PC-9 (cell line): ENCODE measurements around the gene SPPL2B. TPM values are rescaled to one million over a fixed set of nuclear protein-coding genes. Genes with fewer than 3 reads are reported as not detected.

Experiments used
- BruUV-seq: library from RNA; stranded (reverse); fragments of 400-500 nt; replicated peaks from 2 replicates; lab custom pipeline; 2021; lab: Mats Ljungman, UMichigan
- CTCF ChIA-PET: fragments of 300-600 bp; sonication (Branson Sonifier 250); formaldehyde crosslinking; loops from one replicate; lab custom pipeline; 2022; ENCODE audit warnings: antibody characterized with exemption; lab: Charles Lee
- POLR2A ChIA-PET: fragments of 300-600 bp; sonication (Branson Sonifier 250); formaldehyde crosslinking; loops from one replicate; lab custom pipeline; 2022; ENCODE audit warnings: antibody characterized with exemption; ENCODE audit not compliant: unreplicated experiment; lab: Charles Lee
- DNase-seq, 2 experiments: peaks; one replicate each; pipeline versions ENCODE4 v3.0.0 to v3.0.0-alpha.2; 2015 to 2022; ENCODE audit warnings: mixed read lengths in 1 of 2
- H2AFZ ChIP-seq: fragments of 200-600 bp; sonication (generic); 2 replicates; pipeline ENCODE4 v1.8.1; 2017; ENCODE audit warnings: antibody characterized with exemption
- H3F3A ChIP-seq: fragments of 200-600 bp; sonication (generic); 2 replicates; pipeline ENCODE4 v1.8.1; 2017; ENCODE audit warnings: antibody characterized with exemption, mild to moderate bottlenecking, low read depth; ENCODE audit not compliant: insufficient read depth
- H3K27ac ChIP-seq: fragments of 200-600 bp; sonication (generic); 2 replicates; pipeline ENCODE4 v1.6.1; 2016; ENCODE audit warnings: mixed run types
- H3K27me3 ChIP-seq: fragments of 200-600 bp; sonication (generic); 2 replicates; pipeline ENCODE4 v1.6.1; 2016; ENCODE audit warnings: low read depth, mixed run types; ENCODE audit not compliant: insufficient read depth
- H3K36me3 ChIP-seq: fragments of 200-600 bp; sonication (generic); 2 replicates; pipeline ENCODE4 v1.6.1; 2016; ENCODE audit warnings: low read depth, mixed run types
- H3K4me1 ChIP-seq: fragments of 200-600 bp; sonication (generic); replicated peaks from 2 replicates; pipeline ENCODE4 v1.6.1; 2016; ENCODE audit warnings: mixed run types; ENCODE audit not compliant: insufficient read depth
- H3K4me2 ChIP-seq: fragments of 200-600 bp; sonication (generic); 2 replicates; pipeline ENCODE4 v1.6.1; 2017; ENCODE audit warnings: mixed run types
- H3K4me3 ChIP-seq: fragments of 200-600 bp; sonication (generic); 2 replicates; pipeline ENCODE4 v1.6.1; 2016; ENCODE audit warnings: mixed run types
- H3K79me2 ChIP-seq: fragments of 200-600 bp; sonication (generic); 2 replicates; pipeline ENCODE4 v1.6.1; 2017; ENCODE audit warnings: low read depth, mixed run types
- H3K9me2 ChIP-seq: fragments of 200-600 bp; sonication (generic); 2 replicates; pipeline ENCODE4 v1.8.1; 2017; ENCODE audit warnings: mild to moderate bottlenecking; ENCODE audit not compliant: insufficient read depth
- H3K9me3 ChIP-seq: fragments of 200-600 bp; sonication (generic); 2 replicates; pipeline ENCODE4 v1.8.1; 2016; ENCODE audit warnings: low read depth; ENCODE audit not compliant: insufficient read depth
- H4K20me1 ChIP-seq: fragments of 200-600 bp; sonication (generic); 2 replicates; pipeline ENCODE4 v1.8.1; 2017; ENCODE audit not compliant: insufficient read depth
- CTCF ChIP-seq: fragments of 200-600 bp; sonication (generic); conservative IDR thresholded peaks from 2 replicates; pipeline ENCODE4 v1.6.1; 2017; ENCODE audit warnings: mixed run types, antibody characterized with exemption, mild to moderate bottlenecking, moderate library complexity
- EZH2 ChIP-seq: fragments of 200-600 bp; sonication (generic); IDR thresholded peaks from 2 replicates; pipeline ENCODE4 v1.8.0; 2017; ENCODE audit warnings: antibody characterized with exemption, low read depth
- intact Hi-C: fragments of 100-400 bp; cut with micrococcal nuclease; formaldehyde crosslinking; loops from one replicate; pipeline ENCODE4 v1.10.0; 2022; ENCODE audit not compliant: unreplicated experiment
- total RNA-seq: library from RNA; stranded (reverse); gene quantifications from 2 replicates; pipeline ENCODE4 v1.2.3, GENCODE V29; 2021

The SPPL2B gene
- total RNA-seq, 1 experiment from 2014 or later = 49.6 TPM

DNA sequence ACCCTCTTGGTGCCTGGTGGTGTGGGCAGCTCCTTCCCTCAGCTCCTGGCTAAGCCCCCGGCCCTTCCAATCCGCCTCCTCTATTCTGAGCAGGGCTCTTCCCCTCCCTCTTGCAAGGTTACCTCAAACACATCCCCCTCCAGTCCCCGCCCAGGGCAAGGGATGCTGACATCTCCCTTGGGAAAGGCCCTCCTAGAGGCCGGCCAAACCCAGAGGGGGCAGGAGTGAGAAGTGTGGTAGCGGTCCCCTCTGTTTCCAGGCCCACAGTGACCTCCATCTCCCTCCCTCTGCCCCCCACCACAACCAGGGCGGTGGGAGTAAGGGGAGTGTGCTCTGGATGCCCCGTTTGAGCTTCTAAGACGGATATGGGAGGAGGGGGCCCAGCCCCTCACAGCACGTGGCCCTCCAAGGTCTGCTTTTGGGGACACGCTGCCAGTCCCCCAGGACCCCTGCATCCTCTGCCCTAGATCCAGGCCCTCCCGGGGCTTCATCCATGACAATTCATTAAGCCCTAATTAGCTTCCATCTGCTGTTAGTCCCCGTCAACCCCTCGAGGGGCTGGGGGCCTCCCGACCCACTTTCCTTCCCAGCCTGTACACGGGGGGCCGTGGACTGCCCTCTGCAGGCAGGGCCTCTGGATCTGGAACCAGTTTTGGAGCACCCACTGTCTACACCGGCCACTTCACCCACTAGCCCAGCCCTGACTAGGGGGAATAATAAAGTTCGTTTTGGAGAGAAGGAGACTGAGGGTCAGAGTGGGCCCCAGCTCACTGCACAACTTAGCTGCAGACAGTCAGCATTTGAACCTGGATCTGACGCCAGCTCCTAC is 22.8 kb upstream of the SPPL2B start:
- BruUV-seq = no TSS peak
- intact Hi-C loops = no loop called here
- Histone ChIP-seq H3K4me3 (no peak overlapping the region), H3K9me3 (no peaks in the 10 kb centered on the region), H4K20me1 (no peaks in the 10 kb centered on the region), H3K27me3 (0 out of 2 replicates have a peak, but pooled peaks cover 3% of the 10 kb centered on the region), H3K4me1 (no peaks in the 10 kb centered on the region), H3F3A (no peaks in the 10 kb centered on the region), H3K27ac (no peak overlapping the region), H3K4me2 (no peak overlapping the region), H2AFZ (no peak overlapping the region), H3K79me2 (no peaks in the 10 kb centered on the region), H3K9me2 (no peaks in the 10 kb centered on the region), H3K36me3 (no peaks in the 10 kb centered on the region)
- TF ChIP-seq CTCF (no peak), EZH2 (no peak)
- DNase-seq = no peak
- ChIA-PET POLR2A (no interaction called here), CTCF (no interaction called here)

DNA sequence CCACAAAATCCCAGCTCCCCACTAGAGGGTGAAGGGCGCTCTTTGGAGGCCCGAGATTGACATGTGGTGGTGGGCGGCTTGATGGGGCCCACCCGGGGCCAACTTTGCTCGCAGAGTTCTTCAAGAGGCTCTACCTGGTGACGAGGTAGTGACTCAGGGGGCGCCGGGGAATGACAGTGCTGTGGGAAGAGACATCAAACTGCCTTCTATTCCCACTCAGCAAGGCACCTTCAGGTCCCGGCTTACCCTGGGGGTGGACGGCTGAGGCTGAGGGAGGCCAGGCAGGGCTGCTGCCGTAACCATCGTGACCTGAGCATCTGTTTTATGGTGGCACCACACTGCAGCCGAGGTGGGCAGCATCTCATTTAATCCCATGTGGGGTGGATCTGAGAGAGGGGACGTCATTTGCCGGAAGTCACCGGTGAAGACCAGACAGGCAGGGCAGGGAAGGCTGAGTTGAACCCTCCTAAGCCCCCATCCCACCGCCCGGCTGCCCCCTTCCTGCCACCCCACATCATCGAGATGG is 22.1 kb upstream of the SPPL2B start:
- ChIA-PET POLR2A (no interaction called here), CTCF (no interaction called here)
- DNase-seq = no peak
- no peak overlapping the region for H3K4me2 ChIP-seq
- no peaks in the 10 kb centered on the region for H3K36me3 ChIP-seq
- no peaks in the 10 kb centered on the region for H3K79me2 ChIP-seq
- no TSS peak for BruUV-seq
- H3K4me1 ChIP-seq = no peaks in the 10 kb centered on the region
- TF ChIP-seq EZH2 (no peak), CTCF (no peak)
- intact Hi-C loops = no loop called here
- H3K27ac ChIP-seq = no peak overlapping the region
- no peak overlapping the region for H3K4me3 ChIP-seq
- no peaks in the 10 kb centered on the region for H3K9me2 ChIP-seq
- no peaks in the 10 kb centered on the region for H3F3A ChIP-seq
- no peak overlapping the region for H2AFZ ChIP-seq
- H3K9me3 ChIP-seq = no peaks in the 10 kb centered on the region
- H3K27me3 ChIP-seq = 0 out of 2 replicates have a peak, but pooled peaks cover 3% of the 10 kb centered on the region
- no peaks in the 10 kb centered on the region for H4K20me1 ChIP-seq

- no peaks in the 10 kb centered on the region for H3F3A ChIP-seq
- H3K27me3 ChIP-seq = 0 out of 2 replicates have a peak, but pooled peaks cover 3% of the 10 kb centered on the region
- H3K27ac ChIP-seq = no peak overlapping the region
- no peak overlapping the region for H3K4me3 ChIP-seq
- H3K4me1 ChIP-seq = no peaks in the 10 kb centered on the region
- no peaks in the 10 kb centered on the region for H4K20me1 ChIP-seq
- BruUV-seq = no TSS peak
- ChIA-PET POLR2A (no interaction called here), CTCF (no interaction called here)
- H2AFZ ChIP-seq = no peak overlapping the region
- no peaks in the 10 kb centered on the region for H3K9me3 ChIP-seq
- TF ChIP-seq EZH2 (no peak), CTCF (no peak)
- H3K9me2 ChIP-seq = no peaks in the 10 kb centered on the region
- H3K79me2 ChIP-seq = no peaks in the 10 kb centered on the region
- H3K36me3 ChIP-seq = no peaks in the 10 kb centered on the region
- intact Hi-C loops = no loop called here
- no peak for DNase-seq
- H3K4me2 ChIP-seq = no peak overlapping the region
These were observed 21.5 kb upstream of the SPPL2B start for GRCh38 chr19:2306971-2307370.
